Liver (tissue), 9 donors: ENCODE measurements around the gene CBX4. TPM values are rescaled to one million over a fixed set of nuclear protein-coding genes. Genes with fewer than 3 reads are reported as not detected.

Experiments
- DNase-seq: peaks from one replicate; pipeline ENCODE4 v3.0.0-alpha.2; 2017; ENCODE audit warnings: low spot score
- H3K27ac ChIP-seq, 2 donors: one replicate each; pipeline ENCODE4 v1.7.0; 2013; ENCODE audit warnings: inconsistent platforms in 2 of 2, low read length in 2 of 2, control low read depth in 1 of 2, low read depth in 1 of 2, mild to moderate bottlenecking in 1 of 2
- H3K27me3 ChIP-seq, 4 donors: one replicate each; pipeline versions ENCODE4 v1.6.1 to v1.7.0; 2013; ENCODE audit warnings: low read length in 3 of 4, inconsistent platforms in 1 of 4, mild to moderate bottlenecking in 1 of 4, moderate library complexity in 1 of 4; ENCODE audit not compliant: control insufficient read depth in 4 of 4, insufficient read depth in 4 of 4
- H3K36me3 ChIP-seq, 4 donors: one replicate each; pipeline versions ENCODE4 v1.6.1 to v1.7.0; 2013; ENCODE audit warnings: low read length in 3 of 4, mild to moderate bottlenecking in 3 of 4, low read depth in 1 of 4, moderate library complexity in 1 of 4; ENCODE audit not compliant: control insufficient read depth in 4 of 4, insufficient read depth in 3 of 4
- H3K4me1 ChIP-seq, 4 donors: one replicate each; pipeline versions ENCODE4 v1.6.1 to v1.7.0; 2013; ENCODE audit warnings: low read length in 3 of 4, mild to moderate bottlenecking in 3 of 4, moderate library complexity in 1 of 4; ENCODE audit not compliant: control insufficient read depth in 4 of 4, insufficient read depth in 4 of 4
- H3K4me3 ChIP-seq, 3 donors: one replicate each; pipeline versions ENCODE4 v1.6.1 to v1.7.0; 2013; ENCODE audit warnings: low read length in 3 of 3, control low read depth in 1 of 3, low read depth in 1 of 3, mild to moderate bottlenecking in 1 of 3
- H3K9ac ChIP-seq, 2 donors: one replicate each; pipeline ENCODE4 v1.7.0; 2013; ENCODE audit warnings: low read length in 2 of 2, mild to moderate bottlenecking in 2 of 2, moderate library complexity in 2 of 2, control low read depth in 1 of 2, low read depth in 1 of 2
- H3K9me3 ChIP-seq, 4 donors: one replicate each; pipeline versions ENCODE4 v1.6.1 to v1.7.0; 2013; ENCODE audit warnings: low read length in 3 of 4; ENCODE audit not compliant: control insufficient read depth in 4 of 4
- CTCF ChIP-seq: fragments of 150-350 bp; IDR thresholded peaks from 2 replicates; pipeline ENCODE4 v1.5.1; 2017; ENCODE audit warnings: improper control_type of control experiment, low read depth, low read length; ENCODE audit not compliant: missing input control
- EGR1 ChIP-seq, 2 donors: IDR thresholded peaks; 2 replicates each; pipeline ENCODE4 v1.6.1; 2016 to 2018; ENCODE audit warnings: antibody characterized with exemption in 2 of 2, low read depth in 2 of 2
- FOXA1 ChIP-seq: IDR thresholded peaks from 2 replicates; pipeline ENCODE4 v1.6.1; 2016; ENCODE audit warnings: antibody characterized with exemption
- FOXA2 ChIP-seq: IDR thresholded peaks from 2 replicates; pipeline ENCODE4 v1.6.1; 2016; ENCODE audit warnings: antibody characterized with exemption
- GABPA ChIP-seq, 2 donors: IDR thresholded peaks in 1 of 2; conservative IDR thresholded peaks in 1 of 2; 2 replicates each; pipeline ENCODE4 v1.6.1; 2016; ENCODE audit warnings: antibody characterized with exemption in 2 of 2, mild to moderate bottlenecking in 1 of 2, moderate library complexity in 1 of 2
- HNF4A ChIP-seq, 2 donors: conservative IDR thresholded peaks; 2 replicates each; pipeline ENCODE4 v1.6.1; 2016; ENCODE audit warnings: antibody characterized with exemption in 2 of 2, mild to moderate bottlenecking in 2 of 2
- HNF4G ChIP-seq: IDR thresholded peaks from 2 replicates; pipeline ENCODE4 v1.6.1; 2016; ENCODE audit warnings: antibody characterized with exemption
- NR2F2 ChIP-seq: IDR thresholded peaks from 2 replicates; pipeline ENCODE4 v1.6.1; 2016; ENCODE audit warnings: antibody characterized with exemption
- RAD21 ChIP-seq, 2 donors: IDR thresholded peaks; 2 replicates each; pipeline ENCODE4 v1.6.1; 2016; ENCODE audit warnings: antibody characterized with exemption in 2 of 2, mild to moderate bottlenecking in 2 of 2
- RXRA ChIP-seq, 2 donors: IDR thresholded peaks; 2 replicates each; pipeline ENCODE4 v1.6.1; 2017 to 2018; ENCODE audit warnings: antibody characterized with exemption in 2 of 2, mild to moderate bottlenecking in 1 of 2
- SP1 ChIP-seq: IDR thresholded peaks from 2 replicates; pipeline ENCODE4 v1.6.1; 2018; ENCODE audit warnings: antibody characterized with exemption, mild to moderate bottlenecking
- TAF1 ChIP-seq: conservative IDR thresholded peaks from 2 replicates; pipeline ENCODE4 v1.6.1; 2016; ENCODE audit warnings: antibody characterized with exemption, mild to moderate bottlenecking
- YY1 ChIP-seq: IDR thresholded peaks from 2 replicates; pipeline ENCODE4 v1.6.1; 2016; ENCODE audit warnings: antibody characterized with exemption, mild to moderate bottlenecking
- WGBS: extraction: QIAGEN DNeasy Blood & Tissue Kit; methylation state at CpG from one replicate; pipeline ENCODE4 v1.1.7; 2013; 5-methylcytosine and 5-hydroxymethylcytosine counted together
- polyA plus RNA-seq, 2 donors: library from polyadenylated mRNA; stranded (reverse) in 1 of 2; unstranded in 1 of 2; fragments of 200-250 nt in 1 of 2; fragments of >200 nt in 1 of 2; fragmentation: Nextera tagmentation in 1 of 2; extraction: Ambion mirVana in 1 of 2; gene quantifications; one replicate each; pipeline versions ENCODE4 v1.2.1 to v1.2.3, GENCODE V29; 2013 to 2015
- total RNA-seq, 2 donors: library from RNA; depleted of rRNA; stranded (reverse); fragments of >200 nt; gene quantifications; one replicate each; pipeline ENCODE4 v1.2.3, GENCODE V29; 2014
- TF ChIP-seq, protein P1 (sequence below): IDR thresholded peaks from 2 replicates; pipeline ENCODE4 v1.6.1; 2016; ENCODE audit warnings: antibody characterized with exemption
- TF ChIP-seq, protein P2 (sequence below): IDR thresholded peaks from 2 replicates; pipeline ENCODE4 v1.6.1; 2016; ENCODE audit warnings: antibody characterized with exemption
- donor health status: healthy.
- donor health status: healthy.
- donor health status: healthy.
- donor health status: healthy.
- donor health status: healthy.

CBX4 gene
- total and polyA plus RNA-seq, 4 donors = 4.8 to 8.9 (median 6.3) TPM

- Histone ChIP-seq H3K4me3 (no peak overlapping the region), H3K36me3 (peaks cover 0 to 4% (median 1%) of the 10 kb centered on the region in 4 donors), H3K27ac (no peak overlapping the region), H3K9me3 (no peaks in the 10 kb centered on the region), H3K4me1 (peaks cover 34 to 66% (median 43%) of the 10 kb centered on the region in 4 donors), H3K9ac (no peak overlapping the region), H3K27me3 (no peaks in the 10 kb centered on the region)
- no peak for DNase-seq
- peak; percentile 40 for TF ChIP-seq CTCF
- TF ChIP-seq HNF4A (conservative IDR thresholded peaks at IDR 0.05) = peak; percentile 42 to 49
- TF ChIP-seq YY1 = no peak
- TF ChIP-seq, protein P1, sequence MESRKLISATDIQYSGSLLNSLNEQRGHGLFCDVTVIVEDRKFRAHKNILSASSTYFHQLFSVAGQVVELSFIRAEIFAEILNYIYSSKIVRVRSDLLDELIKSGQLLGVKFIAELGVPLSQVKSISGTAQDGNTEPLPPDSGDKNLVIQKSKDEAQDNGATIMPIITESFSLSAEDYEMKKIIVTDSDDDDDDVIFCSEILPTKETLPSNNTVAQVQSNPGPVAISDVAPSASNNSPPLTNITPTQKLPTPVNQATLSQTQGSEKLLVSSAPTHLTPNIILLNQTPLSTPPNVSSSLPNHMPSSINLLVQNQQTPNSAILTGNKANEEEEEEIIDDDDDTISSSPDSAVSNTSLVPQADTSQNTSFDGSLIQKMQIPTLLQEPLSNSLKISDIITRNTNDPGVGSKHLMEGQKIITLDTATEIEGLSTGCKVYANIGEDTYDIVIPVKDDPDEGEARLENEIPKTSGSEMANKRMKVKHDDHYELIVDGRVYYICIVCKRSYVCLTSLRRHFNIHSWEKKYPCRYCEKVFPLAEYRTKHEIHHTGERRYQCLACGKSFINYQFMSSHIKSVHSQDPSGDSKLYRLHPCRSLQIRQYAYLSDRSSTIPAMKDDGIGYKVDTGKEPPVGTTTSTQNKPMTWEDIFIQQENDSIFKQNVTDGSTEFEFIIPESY = no peak
- peak; percentile 35 to 71 for TF ChIP-seq RAD21 (IDR thresholded peaks at IDR 0.05)
- WGBS = 83% methylated on average over 61 of the region's 61 CpGs
Observed at GRCh38 chr17:79834565-79835469, 4.4 kb downstream of the CBX4 start.

DNA sequence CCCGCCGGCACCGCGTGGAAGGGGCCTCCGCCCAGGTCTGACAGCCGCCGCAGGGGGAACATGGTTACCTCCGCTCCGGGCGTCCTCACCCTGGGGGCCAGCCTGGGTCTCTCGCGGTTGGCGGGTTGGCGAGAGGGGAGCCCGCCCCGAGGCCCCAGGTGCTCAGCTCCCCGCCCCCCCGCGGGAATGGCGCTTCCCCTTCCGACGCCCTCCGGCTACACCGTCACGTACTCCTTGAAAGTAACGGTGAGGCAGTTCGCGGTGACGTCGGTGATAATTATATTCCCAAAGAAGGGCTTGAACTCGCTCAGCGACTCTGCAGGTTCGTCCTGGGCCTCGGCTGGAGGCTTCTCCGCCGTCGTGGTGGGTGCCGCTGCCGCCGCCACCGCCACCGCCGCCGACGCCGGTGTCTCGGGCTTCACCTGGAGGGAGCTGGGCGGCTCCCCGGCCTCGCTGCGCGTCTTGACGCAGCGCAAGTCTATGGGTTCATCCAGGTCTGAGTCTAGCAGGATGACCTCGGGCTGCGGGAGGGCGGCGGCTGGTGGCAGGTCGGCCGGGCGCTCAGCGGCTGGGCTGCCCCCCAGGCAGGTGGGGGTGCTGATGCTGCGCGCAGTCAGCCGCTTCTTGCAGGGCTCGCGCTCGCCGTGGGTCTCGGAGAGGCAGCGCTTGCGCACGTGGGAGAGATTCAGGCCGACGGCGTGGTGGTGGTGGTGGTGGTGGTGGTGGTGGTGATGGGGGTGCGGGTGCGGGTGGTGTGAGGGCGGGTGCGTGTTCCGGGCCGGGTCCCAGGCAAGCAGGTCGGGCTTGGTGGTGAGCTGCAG is 5.3 kb downstream of the CBX4 start:
- DNase-seq = no peak
- 94% methylated on average over 83 of the region's 83 CpGs for WGBS
- H3K9me3 ChIP-seq = no peaks in the 10 kb centered on the region
- no peak overlapping the region for H3K4me3 ChIP-seq
- no peak overlapping the region for H3K27ac ChIP-seq
- H3K27me3 ChIP-seq = no peaks in the 10 kb centered on the region
- TF ChIP-seq FOXA2 (no peak), SP1 (no peak), HNF4G (no peak), RAD21 (IDR thresholded peaks at IDR 0.05) (no peak), YY1 (no peak), FOXA1 (no peak)
- peaks cover 34 to 64% (median 42%) of the 10 kb centered on the region in 4 donors for H3K4me1 ChIP-seq
- H3K36me3 ChIP-seq = peaks cover 0 to 4% (median 1%) of the 10 kb centered on the region in 4 donors
- no peak overlapping the region for H3K9ac ChIP-seq

DNA sequence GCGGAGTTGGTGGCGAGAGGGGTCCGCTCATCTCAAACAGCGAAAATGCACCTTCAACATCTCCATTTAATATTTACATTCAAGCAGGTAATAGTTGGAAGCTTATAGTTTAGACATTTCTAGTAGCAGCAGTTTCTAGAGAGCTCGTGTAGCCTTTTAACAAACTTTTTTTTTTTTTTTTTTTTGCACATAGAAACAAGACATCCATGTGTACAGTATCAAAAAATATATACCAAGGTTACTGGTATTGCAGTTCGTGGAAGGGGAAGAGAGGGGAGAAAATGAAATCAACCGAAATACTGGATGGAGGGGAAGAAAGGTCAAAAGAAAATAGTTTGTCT is 6.2 kb downstream of the CBX4 start:
- peaks cover 34 to 61% (median 42%) of the 10 kb centered on the region in 4 donors for H3K4me1 ChIP-seq
- H3K27me3 ChIP-seq = no peaks in the 10 kb centered on the region
- H3K36me3 ChIP-seq = peaks cover 0 to 4% (median 1%) of the 10 kb centered on the region in 4 donors
- H3K9ac ChIP-seq = peak overlapping the region in 1 of 2 donors; percentile 56
- 52% methylated on average over 7 of the region's 7 CpGs for WGBS
- H3K27ac ChIP-seq = peak overlapping the region in 1 of 2 donors; percentile 59
- H3K4me3 ChIP-seq = peak overlapping the region in 1 of 3 donors; percentile 52
- H3K9me3 ChIP-seq = no peaks in the 10 kb centered on the region
- no peak for DNase-seq
- TF ChIP-seq YY1 = no peak
- TF ChIP-seq EGR1 (IDR thresholded peaks at IDR 0.05; ENCODE audit: low read depth in 2 of 2) = no peak
- no peak for TF ChIP-seq NR2F2
- no peak for TF ChIP-seq FOXA2
- TF ChIP-seq, protein P2, sequence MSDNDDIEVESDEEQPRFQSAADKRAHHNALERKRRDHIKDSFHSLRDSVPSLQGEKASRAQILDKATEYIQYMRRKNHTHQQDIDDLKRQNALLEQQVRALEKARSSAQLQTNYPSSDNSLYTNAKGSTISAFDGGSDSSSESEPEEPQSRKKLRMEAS = no peak
- TF ChIP-seq RXRA (IDR thresholded peaks at IDR 0.05) = no peak
- TF ChIP-seq CTCF = no peak
- TF ChIP-seq, protein P1 = no peak
- no peak for TF ChIP-seq TAF1
- no peak for TF ChIP-seq GABPA (IDR thresholded peaks at IDR 0.05 in 1 of 2, conservative IDR thresholded peaks at IDR 0.05 in 1 of 2)
- no peak for TF ChIP-seq SP1
